NOMO-1 (cell line): Measurements from ENCODE around the gene MDC1.
A peak's percentile ranks its signal among the peaks of the same experiment; 100 is the strongest.

Experiments used
- DNase-seq, 2 experiments: peaks; one replicate each; lab custom pipeline; 2025; ENCODE audit not compliant: unreplicated experiment in 2 of 2; lab: John Stamatoyannopoulos, UW

MDC1 gene

GRCh38 chr6:30748851-30749540 lies 31.9 kb upstream of the MDC1 start:
- no peak for DNase-seq

GRCh38 chr6:30747902-30748769 lies 31.1 kb upstream of the MDC1 start:
- DNase-seq = no peak

GRCh38 chr6:30747300-30747687 lies 30.2 kb upstream of the MDC1 start:
- DNase-seq = no peak

GRCh38 chr6:30744054-30744805 lies 27.1 kb upstream of the MDC1 start, which contains the start of gene IER3:
IER3 (minus strand) TSS chr6:30744547; CDS start chr6:30744518, 29 bp downstream.
- DNase-seq = peak; percentile 41 to 75

GRCh38 chr6:30743099-30744053 lies 26.3 kb upstream of the MDC1 start:
- DNase-seq = no peak

- peak; percentile 94 to 98 for DNase-seq
Observed at GRCh38 chr6:30742316-30743098, 25.4 kb upstream of the MDC1 start, which contains the start of gene FLOT1. FLOT1 (minus strand) TSS chr6:30742687; CDS start chr6:30742189, 498 bp downstream.

- no peak for DNase-seq
Observed at GRCh38 chr6:30741789-30742315, 24.8 kb upstream of the MDC1 start.

- no peak for DNase-seq
Observed at GRCh38 chr6:30741063-30741779, 24.1 kb upstream of the MDC1 start.

GRCh38 chr6:30740540-30740870 lies 23.4 kb upstream of the MDC1 start:
- no peak for DNase-seq

GRCh38 chr6:30738532-30738931 lies 21.5 kb upstream of the MDC1 start:
- no peak for DNase-seq

- DNase-seq = no peak
Observed at GRCh38 chr6:30735668-30736314, 18.7 kb upstream of the MDC1 start.

- no peak for DNase-seq
Observed at GRCh38 chr6:30732237-30732943, 15.3 kb upstream of the MDC1 start.

- no peak for DNase-seq
Observed at GRCh38 chr6:30730601-30731435, 13.7 kb upstream of the MDC1 start.

GRCh38 chr6:30727920-30728553 lies 11.0 kb upstream of the MDC1 start:
- DNase-seq = no peak

- DNase-seq = no peak
Observed at GRCh38 chr6:30726506-30727413, 9.7 kb upstream of the MDC1 start.
